ENCODE data around the gene CNKSR2.

GRCh38 chrX:21666679-21667078 is 292.5 kb downstream of the CNKSR2 start:
- TF ChIP-seq MYC (IDR thresholded peaks at IDR 0.05; ENCODE audit: low read depth, low read length): no peak
- TF ChIP-seq POLR2A (IDR thresholded peaks at IDR 0.05; ENCODE audit: extremely low read depth, insufficient read length): no peak
- TF ChIP-seq CTCF (IDR thresholded peaks at IDR 0.05; ENCODE audit: low read depth, low read length): no peak
- no peak for TF ChIP-seq MAX (IDR thresholded peaks at IDR 0.05; ENCODE audit: low read depth, low read length)
